ENCODE measurements around the gene TSPAN3. TPM values are rescaled to one million over a fixed set of nuclear protein-coding genes. Genes with fewer than 3 reads are reported as not detected.
A peak's percentile ranks its signal among the peaks of the same experiment; 100 is the strongest.

The TSPAN3 gene
- total RNA-seq: 100 to 1,000 TPM in 3 of 4 donors, 10 to 100 TPM in 1; 92.2 to 165 (median 131) TPM

DNA sequence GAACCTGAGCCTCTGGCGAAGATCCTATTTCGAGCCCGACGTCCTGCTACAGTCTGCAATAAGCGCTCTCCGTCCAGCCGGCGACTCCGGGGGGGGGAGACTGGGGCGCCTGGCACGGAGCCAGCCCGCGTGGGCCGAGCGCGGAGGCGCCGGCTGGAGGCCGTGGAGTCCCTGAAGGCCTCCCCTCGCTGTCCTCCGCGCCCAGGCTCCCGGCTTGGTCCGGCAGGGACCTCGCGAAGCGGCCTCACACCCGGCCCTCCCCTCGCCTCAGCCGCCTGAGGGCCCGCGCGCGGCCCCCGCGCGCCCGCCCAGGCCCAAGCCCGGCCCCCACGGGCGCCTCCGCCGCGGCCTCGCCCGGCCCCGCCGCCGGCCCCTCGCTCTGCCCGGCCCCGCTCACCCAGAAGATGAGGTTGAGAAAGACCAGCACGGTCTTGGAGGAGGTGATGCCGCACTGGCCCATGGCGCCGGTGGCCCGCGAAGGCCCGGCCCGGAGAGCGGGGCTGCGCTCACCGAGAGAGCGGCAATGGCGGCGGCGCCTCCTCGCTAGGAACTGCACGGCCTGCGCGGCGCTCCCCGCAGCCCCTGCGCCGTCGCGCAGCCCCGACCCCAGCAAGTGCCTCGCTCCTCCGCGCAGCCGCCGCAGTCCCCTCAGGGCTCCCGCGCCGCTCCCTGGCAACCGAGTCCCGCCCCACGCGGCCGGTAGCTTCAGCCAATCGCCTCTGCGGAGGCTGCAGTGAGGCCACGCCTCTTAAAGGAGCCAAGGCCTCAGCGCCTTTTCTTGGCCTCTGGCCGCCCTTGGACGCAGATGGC is at the start of gene TSPAN3:
Gene TSPAN3 (minus strand): TSS at position 615 of the 810 bp plus-strand sequence. CDS start 155 bp downstream, at position 460.
- no peaks in the 10 kb centered on the region for H3K36me3 ChIP-seq
- H3K27ac ChIP-seq (replicated peaks in 1 of 4): peak within 1 kb of the TSS; percentile 87 to 95 (median 94)
- DNase-seq (ENCODE audit: extremely low spot score): no peak
- intact Hi-C loops (cut with DNase I): no loop called here
- TF ChIP-seq POLR2AphosphoS5 (IDR thresholded peaks at IDR 0.05) (peak; percentile 85 to 91), POLR2A (IDR thresholded peaks at IDR 0.05; ENCODE audit: low read depth) (peak; percentile 58)
- TF ChIP-seq, protein P1, sequence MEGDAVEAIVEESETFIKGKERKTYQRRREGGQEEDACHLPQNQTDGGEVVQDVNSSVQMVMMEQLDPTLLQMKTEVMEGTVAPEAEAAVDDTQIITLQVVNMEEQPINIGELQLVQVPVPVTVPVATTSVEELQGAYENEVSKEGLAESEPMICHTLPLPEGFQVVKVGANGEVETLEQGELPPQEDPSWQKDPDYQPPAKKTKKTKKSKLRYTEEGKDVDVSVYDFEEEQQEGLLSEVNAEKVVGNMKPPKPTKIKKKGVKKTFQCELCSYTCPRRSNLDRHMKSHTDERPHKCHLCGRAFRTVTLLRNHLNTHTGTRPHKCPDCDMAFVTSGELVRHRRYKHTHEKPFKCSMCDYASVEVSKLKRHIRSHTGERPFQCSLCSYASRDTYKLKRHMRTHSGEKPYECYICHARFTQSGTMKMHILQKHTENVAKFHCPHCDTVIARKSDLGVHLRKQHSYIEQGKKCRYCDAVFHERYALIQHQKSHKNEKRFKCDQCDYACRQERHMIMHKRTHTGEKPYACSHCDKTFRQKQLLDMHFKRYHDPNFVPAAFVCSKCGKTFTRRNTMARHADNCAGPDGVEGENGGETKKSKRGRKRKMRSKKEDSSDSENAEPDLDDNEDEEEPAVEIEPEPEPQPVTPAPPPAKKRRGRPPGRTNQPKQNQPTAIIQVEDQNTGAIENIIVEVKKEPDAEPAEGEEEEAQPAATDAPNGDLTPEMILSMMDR (IDR thresholded peaks at IDR 0.05): no peak
- H3K9me3 ChIP-seq: no peaks in the 10 kb centered on the region
- H3K27me3 ChIP-seq: no peaks in the 10 kb centered on the region
- H3K4me1 ChIP-seq: peaks cover 27 to 45% (median 40%) of the 10 kb centered on the region in 4 donors
- H3K4me3 ChIP-seq: peak within 1 kb of the TSS; percentile 71 to 92 (median 90)
- under 1% methylated on average over 60 of the region's 97 CpGs for WGBS

DNA sequence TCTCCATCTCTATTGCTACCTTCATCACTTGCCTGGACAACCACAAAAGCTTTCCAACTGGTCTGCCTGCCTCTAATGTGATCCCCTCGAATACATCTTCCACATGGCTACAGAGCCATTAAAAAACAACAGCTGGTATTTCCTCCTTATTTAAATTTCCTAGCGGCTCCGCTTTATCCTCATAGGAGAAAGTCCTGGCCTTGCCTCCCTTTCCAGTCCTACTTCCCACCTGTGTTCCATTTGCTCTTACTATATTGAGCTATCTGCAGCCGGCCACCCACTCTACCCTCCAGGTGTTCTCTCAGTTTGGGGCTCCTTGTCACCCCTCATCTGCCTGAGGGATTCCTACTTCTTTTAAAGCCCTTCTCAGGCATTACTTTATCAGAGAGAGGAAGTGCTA is 49.7 kb upstream of the TSPAN3 start:
- H3K36me3 ChIP-seq: no peaks in the 10 kb centered on the region
- WGBS: 94% methylated on average over 4 of the region's 4 CpGs
- H3K4me1 ChIP-seq: peaks cover 0 to 11% (median 7%) of the 10 kb centered on the region in 4 donors
- no peak overlapping the region for H3K4me3 ChIP-seq
- peak; percentile 53 for DNase-seq (ENCODE audit: extremely low spot score)
- no peak for TF ChIP-seq EP300 (IDR thresholded peaks at IDR 0.05)
- TF ChIP-seq POLR2AphosphoS5 (IDR thresholded peaks at IDR 0.05): no peak
- H3K9me3 ChIP-seq: no peaks in the 10 kb centered on the region
- H3K27me3 ChIP-seq: no peaks in the 10 kb centered on the region
- no peak overlapping the region for H3K27ac ChIP-seq (replicated peaks in 1 of 4)
- intact Hi-C loops (cut with DNase I): no loop called here

DNA sequence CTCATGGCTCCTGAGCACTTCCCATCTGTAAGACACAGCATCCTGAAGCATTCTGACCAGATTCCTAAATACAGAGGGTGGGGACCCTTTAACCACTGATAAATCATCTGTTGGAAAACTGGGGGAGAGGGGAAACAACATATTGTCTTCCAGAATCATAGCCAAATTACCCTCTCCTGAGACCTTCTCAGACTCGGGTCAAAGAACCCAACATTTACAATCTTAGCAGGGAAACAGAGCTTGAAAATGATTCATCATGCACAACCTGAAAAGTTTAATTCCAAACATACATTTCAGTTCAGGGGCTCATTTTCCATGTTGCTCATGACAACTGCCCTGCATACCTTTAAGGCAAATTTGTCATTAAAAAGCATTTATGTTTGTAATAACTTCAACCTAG is 48.5 kb upstream of the TSPAN3 start:
- H3K4me1 ChIP-seq: peaks cover 0 to 11% (median 7%) of the 10 kb centered on the region in 4 donors
- no peaks in the 10 kb centered on the region for H3K27me3 ChIP-seq
- no peak for DNase-seq (ENCODE audit: extremely low spot score)
- WGBS: 62% methylated on average over 1 of the region's 1 CpG
- no peak overlapping the region for H3K27ac ChIP-seq (replicated peaks in 1 of 4)
- H3K9me3 ChIP-seq: no peaks in the 10 kb centered on the region
- TF ChIP-seq, protein P1 (IDR thresholded peaks at IDR 0.05): no peak
- no peak for TF ChIP-seq EP300 (IDR thresholded peaks at IDR 0.05)
- no peak for TF ChIP-seq POLR2AphosphoS5 (IDR thresholded peaks at IDR 0.05)
- no peak for TF ChIP-seq POLR2A (IDR thresholded peaks at IDR 0.05; ENCODE audit: low read depth)
- intact Hi-C loops (cut with DNase I): loop anchor here (5.0 kb wide), 2 partner anchors 378 to 423 kb away; no protein-coding TSS in a partner anchor
- H3K4me3 ChIP-seq: no peak overlapping the region
- H3K36me3 ChIP-seq: peaks cover 0 to 7% (median 4%) of the 10 kb centered on the region in 4 donors

DNA sequence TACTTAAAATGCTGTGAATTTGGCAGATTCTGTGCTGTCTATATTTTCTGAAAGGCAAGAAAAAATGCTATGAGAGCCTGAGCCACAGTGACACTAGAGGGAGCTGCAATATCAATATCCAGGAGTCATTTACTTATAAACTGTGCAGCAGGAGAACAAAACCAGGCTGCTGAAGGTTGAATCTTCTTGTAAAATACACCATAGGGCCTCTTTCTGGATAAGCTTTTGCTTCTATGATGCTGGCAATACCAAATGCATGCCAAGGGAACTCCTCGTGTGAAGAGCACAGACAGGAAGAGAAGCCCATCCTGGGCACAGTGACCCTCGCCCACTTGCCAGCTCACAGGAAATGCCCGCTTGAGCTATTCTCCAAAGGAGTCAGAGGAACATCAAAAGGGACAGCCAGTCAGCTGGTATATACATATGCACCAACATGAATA is 48.0 kb upstream of the TSPAN3 start:
- Histone ChIP-seq H3K9me3 (no peaks in the 10 kb centered on the region), H3K27ac (replicated peaks in 1 of 4) (no peak overlapping the region), H3K36me3 (peaks cover 0 to 12% (median 9%) of the 10 kb centered on the region in 4 donors), H3K4me1 (peaks cover 0 to 8% (median 7%) of the 10 kb centered on the region in 4 donors), H3K27me3 (no peaks in the 10 kb centered on the region), H3K4me3 (no peak overlapping the region)
- DNase-seq (ENCODE audit: extremely low spot score): peak; percentile 47
- WGBS: 59% methylated on average over 3 of the region's 3 CpGs
- intact Hi-C loops (cut with DNase I): loop anchor here (5.0 kb wide), 2 partner anchors 378 to 423 kb away; no protein-coding TSS in a partner anchor
- TF ChIP-seq EP300 (IDR thresholded peaks at IDR 0.05) (no peak), POLR2AphosphoS5 (IDR thresholded peaks at IDR 0.05) (no peak), POLR2A (IDR thresholded peaks at IDR 0.05; ENCODE audit: low read depth) (no peak)
- TF ChIP-seq, protein P1 (IDR thresholded peaks at IDR 0.05): peak; percentile 59 to 72 (median 63)

DNA sequence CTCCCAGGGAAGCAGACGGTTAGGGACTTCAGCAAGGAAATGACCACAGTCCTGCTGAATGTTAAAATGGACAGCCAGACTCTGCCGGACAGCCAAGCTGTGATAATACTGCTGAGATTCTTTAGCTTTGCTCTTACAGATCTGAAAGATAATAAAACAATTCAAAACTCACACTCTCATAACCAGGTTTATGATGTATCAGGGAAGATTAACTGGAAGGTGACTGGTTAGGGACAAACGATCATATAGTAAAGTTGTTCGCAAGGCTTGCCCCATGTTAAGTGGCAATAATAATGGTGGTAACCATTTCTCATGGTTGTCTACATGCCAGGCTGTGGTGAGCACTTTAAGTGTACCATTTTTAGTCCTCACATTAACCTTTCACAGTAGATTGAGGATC is 44.3 kb upstream of the TSPAN3 start:
- DNase-seq (ENCODE audit: extremely low spot score): no peak
- Histone ChIP-seq H3K27ac (replicated peaks in 1 of 4) (no peak overlapping the region), H3K4me1 (peaks cover 6 to 7% (median 7%) of the 10 kb centered on the region in 4 donors), H3K27me3 (no peaks in the 10 kb centered on the region), H3K36me3 (peaks cover 0 to 25% (median 22%) of the 10 kb centered on the region in 4 donors), H3K9me3 (no peaks in the 10 kb centered on the region), H3K4me3 (no peak overlapping the region)
- intact Hi-C loops (cut with DNase I): loop anchor here (5.0 kb wide), 2 partner anchors 382 to 427 kb away; no protein-coding TSS in a partner anchor
- TF ChIP-seq, protein P1 (IDR thresholded peaks at IDR 0.05): no peak
- 93% methylated on average over 4 of the region's 4 CpGs for WGBS

All from esophagus muscularis mucosa (tissue), 4 donors.